RPMI7951 (cell line): ENCODE results near the gene CXCR5. TPM values are rescaled to one million over a fixed set of nuclear protein-coding genes. Genes with fewer than 3 reads are reported as not detected.
A peak's percentile ranks its signal among the peaks of the same experiment; 100 is the strongest.

Experiments
- DNase-seq: peaks from one replicate; pipeline ENCODE4 v3.0.0-alpha.2; 2012; ENCODE audit warnings: low read depth
- total RNA-seq: library from RNA; depleted of rRNA; stranded (reverse); fragments of >200 nt; shearing (Covaris generic); gene quantifications from 2 replicates; pipeline ENCODE4 v1.2.3, GENCODE V29; 2014

The CXCR5 gene
- total RNA-seq, 1 experiment from 2014 or later: not detected

- DNase-seq: no peak
Observed at GRCh38 chr11:118898400-118899295, 15.0 kb downstream of the CXCR5 start.

DNA sequence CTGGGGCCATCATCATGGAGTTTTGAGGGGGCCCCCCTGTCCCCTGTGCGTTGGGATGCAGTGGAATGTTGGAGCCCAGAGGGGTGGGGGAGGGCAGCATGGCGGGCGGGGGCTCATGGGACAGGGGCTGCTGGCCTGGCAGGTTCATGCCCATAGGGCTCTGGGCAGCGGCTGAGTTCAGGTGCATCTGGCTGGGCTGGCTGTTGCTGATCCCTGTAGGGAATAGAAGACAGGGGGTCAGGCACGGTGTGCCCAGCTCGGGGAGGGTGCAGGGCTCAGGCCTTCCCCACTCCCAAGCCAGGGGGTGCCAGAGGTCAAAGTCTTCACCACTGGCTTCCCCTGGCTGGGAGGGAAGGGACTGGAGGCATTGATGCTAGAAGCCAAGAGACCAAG is 15.6 kb downstream of the CXCR5 start:
- DNase-seq: no peak

- DNase-seq: no peak
Observed at GRCh38 chr11:118899706-118900360, 16.1 kb downstream of the CXCR5 start.

GRCh38 chr11:118900535-118901384 is 17.1 kb downstream of the CXCR5 start:
- no peak for DNase-seq

- DNase-seq: no peak
Observed at GRCh38 chr11:118901494-118902335, 18.0 kb downstream of the CXCR5 start.

- DNase-seq: no peak
Observed at GRCh38 chr11:118902336-118903203, 18.9 kb downstream of the CXCR5 start.

DNA sequence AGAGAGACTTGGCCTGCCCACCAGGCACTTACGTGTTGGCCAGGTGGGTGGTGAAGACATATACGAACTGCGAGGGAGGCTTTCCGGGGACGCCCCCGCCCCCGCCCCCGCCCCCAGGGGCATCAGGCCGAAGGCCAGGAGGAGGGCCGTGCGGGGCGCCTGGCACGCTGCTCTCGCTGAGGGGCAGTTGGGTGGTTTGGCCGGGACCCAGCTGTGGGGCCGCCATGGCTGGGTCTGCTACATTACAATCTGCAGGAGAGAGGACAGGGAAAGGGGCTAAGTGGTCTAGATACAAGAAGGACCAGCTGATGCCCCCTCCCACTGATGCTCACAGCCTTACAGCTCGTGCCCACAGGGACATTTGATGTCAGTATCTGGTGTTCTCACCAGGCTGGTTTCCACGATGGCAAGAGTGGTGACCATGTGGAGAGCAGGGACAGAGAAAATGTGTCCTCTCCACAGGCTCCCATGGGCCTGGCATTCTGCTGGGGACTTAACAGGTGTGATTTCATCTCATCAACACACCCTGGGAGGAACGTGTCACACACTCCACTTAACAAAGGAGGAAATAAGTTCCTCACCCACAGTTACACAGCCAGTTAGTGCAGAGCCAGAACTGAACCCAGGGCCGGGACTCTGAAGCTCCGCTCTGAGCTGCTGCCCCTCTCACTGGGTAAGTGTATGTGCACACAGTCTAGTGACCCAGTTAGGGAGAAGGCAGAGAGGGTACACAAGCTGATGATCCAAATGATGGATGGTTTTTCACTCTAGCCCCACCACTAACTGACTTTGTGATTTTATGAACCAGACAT is 19.7 kb downstream of the CXCR5 start:
- DNase-seq: no peak

- peak; percentile 66 for DNase-seq
Observed at GRCh38 chr11:118907051-118908042, 23.7 kb downstream of the CXCR5 start.

- no peak for DNase-seq
Observed at GRCh38 chr11:118908264-118908663, 24.6 kb downstream of the CXCR5 start.

DNA sequence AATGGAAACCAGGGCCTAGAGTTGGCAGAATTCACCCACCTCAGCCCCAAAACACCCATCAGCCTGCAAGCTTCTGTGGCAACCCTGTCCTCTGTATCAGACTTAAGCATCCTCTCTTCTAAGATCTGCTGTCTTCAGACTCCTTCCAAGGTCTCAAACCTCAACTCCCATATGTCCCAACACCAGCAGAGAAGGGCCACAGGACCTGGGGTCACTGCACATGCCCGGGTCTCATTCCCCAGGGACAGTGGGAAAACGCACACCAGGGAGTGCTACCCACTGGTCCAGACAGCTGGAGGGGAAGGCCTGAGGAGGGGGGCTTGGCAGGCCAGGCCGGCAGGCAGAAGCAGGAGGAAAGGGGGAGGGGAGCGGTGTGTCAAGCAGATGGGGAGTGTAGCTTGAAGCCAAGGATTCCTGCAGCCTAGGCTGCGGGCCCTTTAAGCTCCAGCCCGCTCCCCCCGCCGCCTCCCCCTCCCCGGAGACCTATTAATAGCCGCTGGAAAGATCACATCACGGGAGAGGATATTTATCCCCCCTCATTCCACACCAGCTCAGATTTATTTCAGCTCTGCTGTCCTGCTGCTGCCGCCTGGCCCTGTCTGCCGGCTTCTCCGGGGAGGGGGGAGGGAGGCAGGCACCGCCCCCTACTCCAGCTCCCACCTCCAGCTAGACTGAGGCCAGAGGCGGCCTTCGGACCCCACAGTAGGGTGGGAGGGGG is 25.4 kb downstream of the CXCR5 start:
- peak; percentile 92 for DNase-seq

GRCh38 chr11:118909619-118910308 is 26.1 kb downstream of the CXCR5 start:
- no peak for DNase-seq

- DNase-seq: peak; percentile 97
Observed at GRCh38 chr11:118910309-118911112, 26.8 kb downstream of the CXCR5 start.

DNA sequence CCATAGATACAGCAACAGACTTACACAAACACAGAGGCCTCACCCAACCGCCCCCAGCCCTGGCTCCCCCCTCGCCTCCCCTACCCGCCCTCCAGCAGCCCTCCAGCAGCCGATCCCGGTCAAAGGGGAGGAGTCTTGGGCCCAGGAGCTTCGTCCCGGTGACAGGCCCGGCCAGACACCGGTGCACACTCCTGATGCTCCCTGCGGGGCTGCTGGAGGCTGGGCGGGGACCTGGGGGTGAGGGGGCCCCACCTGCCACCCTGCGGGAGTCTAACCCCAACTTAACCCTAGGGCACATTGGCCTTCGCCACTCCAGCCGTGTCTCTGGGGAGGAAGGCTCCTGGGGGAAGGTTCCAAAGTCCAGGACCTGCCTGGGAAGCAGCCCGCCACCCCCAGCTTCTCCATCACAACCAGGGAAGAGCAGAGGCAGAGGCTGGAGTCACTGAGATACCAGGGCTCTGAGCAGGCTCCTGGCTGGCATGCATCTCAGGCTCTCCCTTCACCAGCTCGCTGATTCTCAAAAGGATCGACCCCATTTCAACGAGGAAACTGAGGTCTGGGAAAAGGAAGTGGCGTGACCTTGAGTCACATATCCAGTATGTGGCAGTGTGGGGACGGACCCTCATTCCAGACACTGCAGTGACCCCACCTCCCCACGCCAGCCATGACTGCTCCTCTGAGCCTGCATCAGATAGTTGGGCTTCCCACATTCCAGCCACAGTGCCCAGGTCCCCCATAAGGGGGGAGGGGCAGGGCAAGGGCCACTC is 27.6 kb downstream of the CXCR5 start:
- DNase-seq: peak; percentile 66

- DNase-seq: peak; percentile 93
Observed at GRCh38 chr11:118911880-118912741, 28.4 kb downstream of the CXCR5 start.
